Activated T-helper 1 cell treated with anti-CD3 and anti-CD28 coated beads, Interleukin-2, amount 50 U/mL, for 16 hours (primary cell): Measurements from ENCODE around the gene PIPOX.

Experiments
- DNase-seq, 2 donors: peaks; one replicate each; pipeline ENCODE4 v3.0.0-alpha.2; 2020; ENCODE audit warnings: low read depth in 1 of 2, low spot score in 1 of 2

The PIPOX gene

DNA sequence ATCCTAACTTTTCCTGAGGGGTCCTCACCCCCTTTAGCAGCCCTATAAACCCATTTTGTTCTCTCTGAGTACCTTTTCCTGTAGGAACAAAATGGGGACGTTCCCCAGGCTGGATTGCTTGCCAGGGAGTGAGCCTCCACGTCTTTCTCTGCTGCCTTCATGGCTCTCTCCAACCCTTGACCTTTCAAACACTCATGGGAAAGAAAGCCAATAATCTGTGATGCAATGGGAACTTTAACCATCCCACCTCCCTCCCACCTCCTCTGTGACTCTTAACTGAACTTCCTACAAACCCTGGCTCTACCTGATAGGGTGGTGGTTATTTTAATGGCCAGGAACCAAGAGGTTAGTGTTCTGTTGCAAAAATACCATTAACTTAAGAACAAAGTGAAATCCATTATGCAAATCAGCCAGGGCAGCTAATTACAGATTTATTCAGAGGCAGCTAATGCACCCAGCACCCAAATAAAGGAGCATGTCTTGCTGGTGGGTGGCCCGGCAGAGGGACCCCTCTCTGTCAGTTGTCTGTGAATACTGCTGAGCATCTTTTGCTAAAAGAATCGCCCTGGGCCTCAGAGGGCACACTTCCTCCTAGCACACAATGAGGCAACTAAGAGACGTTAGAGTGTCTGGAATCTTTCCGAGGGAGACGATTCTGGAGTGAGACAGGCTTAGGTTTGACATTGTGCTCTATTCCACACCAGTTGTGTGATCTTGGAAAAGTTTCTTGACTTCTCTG, 3.0 kb downstream of the PIPOX start:
- no peak for DNase-seq

DNA sequence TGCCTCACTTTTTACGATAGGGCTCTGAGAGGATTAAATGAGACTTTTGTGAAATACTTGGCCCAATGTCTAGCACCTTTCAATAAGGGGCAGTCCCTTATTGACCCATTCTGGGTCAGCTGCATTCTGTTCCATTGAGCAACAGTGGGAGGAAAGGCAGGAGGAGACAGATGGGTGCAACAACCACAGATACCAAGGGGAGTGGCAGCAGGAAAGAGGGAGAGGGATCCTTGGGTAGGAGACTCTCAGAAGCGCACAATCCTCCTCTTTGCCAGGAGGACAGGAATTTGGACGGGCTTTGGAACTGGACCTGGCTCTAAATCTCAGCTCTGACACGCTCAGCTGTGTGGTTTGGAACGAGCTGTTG, 3.5 kb downstream of the PIPOX start:
- DNase-seq: no peak

DNA sequence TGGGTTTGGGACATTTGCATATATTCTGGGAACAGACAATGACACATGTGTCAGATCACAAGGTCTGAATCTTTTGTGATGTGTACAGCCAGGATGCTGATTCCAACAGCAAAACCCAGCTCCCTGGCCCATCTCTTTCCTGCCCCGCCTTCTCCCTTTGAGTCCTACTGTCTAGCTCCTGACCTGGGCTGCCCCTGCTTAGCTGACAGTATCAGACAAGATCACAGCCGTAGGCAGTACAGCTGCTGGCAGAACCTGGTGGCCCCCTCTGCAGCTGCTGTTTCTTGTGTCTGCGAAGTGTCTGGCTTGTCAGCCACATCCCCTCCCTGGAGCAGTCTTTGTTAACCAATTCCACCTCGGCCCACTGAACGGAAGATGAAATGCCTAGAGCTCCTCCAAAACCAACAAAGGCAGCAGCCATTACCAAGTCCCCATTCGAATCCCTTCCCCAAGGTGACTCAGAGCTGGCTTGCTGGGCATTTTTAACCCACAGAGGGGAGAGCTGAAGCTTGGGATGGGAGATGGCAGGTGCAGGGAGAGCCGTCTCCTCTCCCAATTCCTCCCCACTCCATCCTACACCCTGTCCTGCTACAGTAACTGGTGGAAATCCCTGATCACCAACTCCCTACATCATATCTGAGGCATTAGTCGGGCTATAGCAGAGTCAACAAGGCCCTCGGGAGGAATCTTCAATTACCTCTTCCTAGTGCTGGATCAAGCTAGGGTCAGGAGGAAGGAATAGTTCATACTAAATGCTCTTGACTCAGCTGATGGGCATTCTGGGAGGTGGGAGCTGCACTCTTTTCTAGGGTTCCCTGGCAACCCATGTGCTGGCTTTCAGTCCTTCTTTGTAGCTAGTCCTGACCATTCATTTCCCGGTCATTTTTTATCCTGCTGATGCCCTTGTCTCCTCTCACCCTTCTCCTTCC, 5.8 kb downstream of the PIPOX start:
- DNase-seq: no peak

DNA sequence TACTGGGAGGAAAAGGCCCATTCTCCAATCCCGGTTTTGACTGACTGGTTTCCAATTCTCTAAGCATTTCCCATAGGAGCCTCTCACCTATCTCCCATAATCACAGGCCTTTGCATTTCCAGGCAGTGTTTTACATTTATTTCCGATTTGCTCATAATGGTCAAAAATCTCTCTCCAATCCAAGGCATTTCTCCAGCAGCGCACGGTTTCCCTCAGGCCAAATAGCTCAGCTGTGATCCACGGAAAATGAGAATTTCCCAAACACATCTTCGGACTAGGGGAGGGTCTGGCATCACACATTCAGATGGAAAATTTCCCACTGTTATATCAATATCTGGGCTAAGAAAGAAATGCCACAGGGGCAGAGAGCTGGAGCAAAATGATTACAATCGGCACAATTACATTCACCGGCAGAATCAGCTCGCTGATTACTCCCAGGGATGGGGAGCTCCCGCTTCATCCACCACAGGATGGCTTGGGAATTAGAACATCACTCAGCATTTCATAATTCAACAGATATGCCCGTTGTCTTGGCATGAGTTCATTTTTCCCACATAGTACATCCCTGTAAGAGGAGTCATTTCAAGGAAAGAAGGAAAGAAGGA, 6.7 kb downstream of the PIPOX start:
- DNase-seq: no peak

DNA sequence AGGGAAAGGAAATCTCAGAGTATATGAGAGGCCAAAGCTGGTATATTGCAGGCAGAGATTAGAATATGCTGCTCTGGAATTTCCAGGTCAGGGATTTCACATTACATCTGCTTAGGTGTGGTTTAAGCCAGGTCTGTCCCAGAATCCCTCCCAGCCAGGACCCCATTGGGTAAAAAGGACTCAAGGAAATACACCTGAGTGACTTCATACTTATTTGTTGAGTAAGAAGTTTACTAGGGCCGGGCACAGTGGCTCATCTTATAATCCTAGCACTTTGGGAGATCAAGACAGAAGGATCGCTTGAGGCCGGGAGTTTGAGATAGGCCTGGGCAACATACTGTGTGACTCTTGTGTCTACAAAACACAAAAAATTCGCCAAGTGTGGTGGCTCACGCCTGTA, 7.2 kb downstream of the PIPOX start:
- no peak for DNase-seq

DNA sequence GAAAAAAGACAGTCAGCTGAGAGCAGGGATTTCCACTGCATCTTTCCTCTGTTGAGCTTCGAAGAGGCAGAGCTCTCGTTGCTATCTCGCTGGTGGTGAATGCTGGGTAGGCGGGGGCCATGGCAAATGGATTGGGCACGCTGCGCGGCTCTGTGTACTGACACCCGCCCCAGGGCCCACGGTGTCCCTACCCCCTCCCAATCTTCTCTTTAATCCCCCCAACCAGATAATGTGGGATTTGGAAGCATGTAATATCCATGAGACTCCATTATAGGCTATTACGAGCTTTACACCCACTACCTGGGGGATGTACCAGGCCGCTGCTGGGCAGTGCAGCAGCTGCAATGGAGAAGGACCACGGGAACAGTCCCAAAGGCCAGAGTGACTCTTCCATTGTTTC, 8.3 kb downstream of the PIPOX start:
- DNase-seq: no peak

DNA sequence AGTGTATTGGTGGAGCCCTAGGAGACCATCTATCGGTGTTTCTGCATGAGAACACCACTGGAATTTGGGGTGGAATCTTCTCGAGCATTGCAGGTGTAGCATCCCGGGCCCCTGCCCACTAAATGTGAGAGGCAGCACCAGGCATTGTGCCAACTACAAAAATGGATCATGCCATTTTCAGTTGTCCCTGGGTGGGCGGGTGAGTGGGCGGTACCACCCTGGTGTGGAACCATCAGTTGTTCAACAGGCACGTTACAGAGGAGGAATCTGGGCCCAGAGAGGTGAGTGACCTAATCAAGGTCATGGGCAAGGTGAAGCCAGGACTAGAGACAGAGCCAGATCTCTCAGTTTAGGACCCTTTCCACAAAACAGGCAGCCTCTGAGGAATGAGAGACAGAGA, 8.8 kb downstream of the PIPOX start:
- DNase-seq: no peak

DNA sequence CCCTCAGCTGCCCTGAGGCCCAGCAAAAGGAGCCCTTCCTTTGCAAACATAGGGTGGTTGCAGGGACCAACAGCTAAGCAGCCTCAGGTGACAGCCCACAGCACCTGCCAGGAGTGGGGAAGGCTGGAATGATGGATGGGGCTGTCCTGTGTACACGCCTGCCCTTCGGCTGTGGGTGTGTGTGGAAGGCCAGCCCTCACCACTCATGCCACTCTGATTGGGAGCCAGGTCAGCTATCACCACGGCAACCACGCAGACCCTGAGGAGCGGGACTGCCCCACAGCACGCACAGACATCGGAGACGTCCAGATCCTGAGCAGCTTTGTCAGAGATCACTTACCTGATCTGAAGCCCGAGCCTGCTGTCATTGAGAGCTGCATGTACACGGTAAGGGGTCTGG, 11.9 kb downstream of the PIPOX start:
- DNase-seq: no peak

DNA sequence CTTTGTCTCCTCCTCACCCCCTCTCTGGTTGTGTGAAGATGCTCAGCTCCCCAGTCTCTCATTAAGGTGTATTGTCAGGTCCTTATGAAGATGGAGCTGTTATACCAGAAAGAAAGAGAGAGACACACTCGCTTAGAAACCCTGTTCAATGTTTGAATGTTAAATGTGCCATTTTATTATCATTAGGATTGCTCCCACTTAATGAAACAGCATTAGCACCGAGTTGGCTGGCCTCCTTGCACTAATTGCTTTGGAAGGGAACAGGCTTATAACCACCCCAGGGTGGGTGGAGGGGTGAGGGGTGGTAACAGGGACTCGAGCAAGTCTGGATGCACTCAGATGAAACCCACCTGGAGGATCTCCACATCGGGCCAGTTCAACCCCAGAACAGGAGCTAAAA, 14.4 kb downstream of the PIPOX start:
- DNase-seq: no peak

DNA sequence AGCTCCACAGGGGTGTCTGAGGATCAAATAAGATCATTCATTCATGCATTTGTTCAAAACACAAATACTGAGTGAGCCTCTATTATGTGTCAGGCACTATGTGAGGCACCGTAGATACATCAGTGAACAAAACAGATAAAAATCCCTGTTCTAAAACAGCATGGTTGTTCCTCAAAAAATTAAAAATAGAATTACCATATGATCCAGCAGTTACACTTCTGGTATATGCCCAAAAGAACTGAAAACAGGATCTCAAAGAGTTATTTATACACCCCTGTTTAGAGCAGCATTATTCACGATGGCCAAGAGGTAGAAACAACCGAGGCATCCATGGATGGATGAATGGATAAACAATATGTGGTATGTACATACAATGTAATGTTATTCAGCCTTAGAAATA, 15.4 kb downstream of the PIPOX start:
- no peak for DNase-seq

DNA sequence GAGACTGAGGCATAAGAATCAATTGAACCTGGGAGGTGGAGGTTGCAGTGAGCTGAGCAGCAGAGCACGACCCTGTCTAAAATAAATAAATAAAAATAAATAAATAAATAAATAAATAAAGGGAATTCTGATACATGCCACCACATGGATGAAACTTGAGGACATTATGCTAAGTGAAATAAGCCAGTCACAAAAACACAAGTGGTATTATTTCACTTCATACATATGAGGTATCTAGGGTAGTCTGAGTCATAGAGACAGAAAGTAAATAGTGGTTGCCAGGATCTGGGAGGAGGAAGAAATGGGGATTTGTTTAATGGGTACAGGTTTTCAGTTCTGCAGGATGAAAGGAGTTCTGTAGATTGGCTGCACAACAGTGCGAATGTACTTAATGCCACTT, 16.3 kb downstream of the PIPOX start:
- DNase-seq: no peak

DNA sequence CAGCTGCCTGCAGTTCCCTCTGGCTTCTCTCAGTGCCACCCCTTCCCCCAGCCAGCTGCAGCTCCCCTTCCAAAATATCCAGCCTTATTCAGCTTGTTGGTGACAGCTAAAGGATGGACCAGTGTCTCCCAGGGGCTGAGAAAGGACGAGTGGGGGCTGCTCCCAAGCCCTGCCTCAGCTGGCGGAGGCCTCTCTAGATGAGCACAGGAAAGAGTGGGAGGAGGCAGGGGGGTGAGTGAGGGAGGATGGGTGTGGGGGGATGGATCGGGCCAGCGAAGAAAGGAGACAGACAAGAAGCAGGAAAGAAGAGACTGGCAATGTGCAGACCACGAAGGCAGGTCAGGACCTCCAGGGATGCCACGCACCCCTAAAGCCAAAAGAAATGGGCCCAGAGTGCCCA, 17.5 kb downstream of the PIPOX start:
- no peak for DNase-seq

DNA sequence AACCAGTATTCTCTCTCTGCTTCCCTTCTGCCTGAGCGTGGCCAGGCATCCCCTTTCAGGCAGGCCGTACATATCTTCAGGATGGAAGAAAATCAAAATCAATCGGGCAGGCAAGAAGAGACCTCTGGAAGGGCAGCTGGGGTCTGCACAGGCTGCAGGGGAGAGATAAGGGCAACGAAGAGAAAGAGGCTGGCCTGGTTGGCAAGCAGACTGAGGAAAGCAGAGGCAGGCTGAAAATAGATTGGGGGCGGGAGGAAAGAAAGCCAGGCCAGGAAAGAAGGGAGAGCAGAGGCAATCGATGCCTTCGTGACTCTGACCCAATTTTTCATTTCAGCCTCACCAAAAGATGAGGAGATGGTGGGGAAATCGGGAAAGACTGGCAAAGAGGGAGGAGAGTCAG, 18.1 kb downstream of the PIPOX start:
- no peak for DNase-seq

DNA sequence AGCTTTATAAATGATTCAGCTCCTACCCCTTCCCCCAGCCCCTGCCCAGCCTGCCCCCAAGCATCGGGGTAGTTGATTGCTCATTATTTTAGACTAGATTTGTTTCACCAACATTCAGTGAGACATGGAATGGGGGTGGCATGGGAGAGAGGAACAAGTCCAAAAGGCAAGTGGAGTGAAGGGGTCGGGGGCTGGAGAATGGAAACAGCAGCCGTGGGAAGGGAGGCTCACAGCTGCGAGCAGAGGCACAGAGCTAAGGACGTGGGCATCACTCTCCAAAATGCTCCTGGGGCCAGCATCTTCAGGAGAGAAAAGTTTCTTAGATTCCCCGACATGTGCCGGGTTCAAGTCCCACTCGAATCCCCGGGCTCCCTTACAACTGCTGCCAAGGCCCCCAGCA, 19.3 kb downstream of the PIPOX start:
- no peak for DNase-seq

DNA sequence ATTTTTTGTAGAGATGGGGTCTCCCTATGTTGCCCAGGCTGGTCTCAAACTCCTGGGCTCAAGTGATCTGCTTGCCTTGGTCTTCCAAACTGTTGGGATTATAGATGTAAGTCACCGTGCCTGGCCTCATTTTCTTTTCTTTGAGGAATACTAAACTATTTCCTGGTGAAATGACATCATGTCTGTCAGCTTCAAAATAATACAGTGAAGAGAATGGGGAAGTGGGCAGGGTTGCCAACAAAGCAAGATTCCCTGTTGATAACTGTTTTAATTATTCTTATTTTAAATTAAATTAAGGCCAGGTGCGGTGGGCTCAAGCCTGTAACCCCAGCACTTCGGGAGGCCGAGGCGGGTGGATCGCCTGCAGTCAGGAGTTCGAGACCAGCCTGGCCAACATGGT, 21.1 kb downstream of the PIPOX start:
- DNase-seq: no peak

DNA sequence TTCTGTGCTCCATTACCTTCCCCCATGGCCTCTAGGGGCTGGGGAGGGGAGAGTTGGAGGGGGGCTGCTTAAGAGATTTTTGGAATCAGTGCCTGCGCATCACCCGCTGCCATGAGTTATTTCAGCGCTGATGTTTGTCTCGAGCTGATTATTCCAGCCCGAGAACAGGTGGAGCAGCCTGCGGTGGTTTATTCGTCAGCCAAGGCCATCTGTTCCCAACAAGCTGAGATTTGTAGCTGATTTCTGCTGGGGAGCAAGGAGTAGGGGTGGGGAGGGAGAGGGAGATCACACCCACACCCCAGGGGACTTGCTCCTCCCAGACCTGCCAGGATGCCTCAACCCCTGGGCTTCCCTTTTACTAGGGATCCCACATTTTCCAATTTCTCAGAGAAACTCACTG, 23.1 kb downstream of the PIPOX start:
- no peak for DNase-seq

DNA sequence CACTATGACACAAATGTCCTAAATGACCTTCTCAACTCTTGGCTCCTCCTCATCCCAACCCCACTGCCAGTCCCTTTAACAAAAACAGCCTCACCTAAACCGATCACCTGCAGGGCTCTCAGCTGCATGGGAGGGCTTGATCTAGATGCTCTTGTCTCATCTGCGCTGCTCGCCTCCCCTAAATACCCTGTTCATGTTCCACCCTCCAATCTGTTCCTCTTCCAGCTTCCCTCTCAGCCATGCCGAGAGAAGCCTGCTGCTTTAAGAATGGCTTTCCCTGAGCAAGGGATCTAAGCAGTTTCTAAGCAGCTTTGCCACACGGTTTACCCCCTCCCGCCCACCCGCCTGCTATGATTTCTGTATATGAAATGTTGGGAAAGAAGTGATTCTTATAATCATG, 23.7 kb downstream of the PIPOX start:
- no peak for DNase-seq

DNA sequence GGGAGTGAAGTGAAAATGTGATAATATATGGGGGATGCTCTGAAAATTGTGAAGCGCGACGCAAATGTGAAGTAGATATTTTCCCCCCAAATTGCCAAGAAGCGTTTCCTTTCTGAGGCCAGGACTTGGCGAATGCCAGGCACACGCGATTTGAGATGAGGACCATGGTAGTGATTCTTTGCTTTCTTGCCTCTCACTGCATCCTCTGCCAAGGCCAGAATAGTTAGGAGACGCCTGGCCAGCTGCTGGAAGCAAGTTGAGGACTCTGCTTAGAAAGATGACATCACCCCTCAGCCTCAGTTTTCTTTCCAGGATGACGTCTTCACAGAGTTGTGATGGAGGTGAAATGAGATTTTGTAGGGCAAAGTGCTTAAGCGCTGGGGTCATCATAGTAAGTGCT, 25.9 kb downstream of the PIPOX start:
- DNase-seq: no peak

DNA sequence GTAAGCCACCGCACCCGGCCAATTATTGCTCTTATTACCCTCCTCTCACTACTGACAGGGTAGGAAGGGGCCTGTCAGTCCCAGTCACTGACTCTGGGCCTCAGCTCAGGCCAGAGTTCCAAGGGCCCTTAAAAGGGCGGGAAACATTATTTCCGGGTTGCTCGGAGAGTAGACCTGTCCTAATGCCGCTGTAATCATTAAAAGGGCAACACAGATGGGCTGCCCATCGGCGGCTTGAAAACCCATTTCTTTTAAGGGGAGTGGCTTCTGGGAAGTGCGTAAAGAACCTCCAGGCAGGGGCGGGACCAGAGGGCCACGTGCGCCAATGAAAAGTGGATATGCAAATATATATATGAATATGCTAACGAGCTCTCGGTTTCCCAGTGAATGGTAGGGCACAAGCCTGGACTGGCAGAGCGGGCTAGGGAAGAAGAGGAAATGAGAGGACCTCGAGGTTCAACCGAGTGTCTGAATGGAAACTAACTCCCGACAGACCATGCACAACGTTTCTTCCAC, 26.6 kb downstream of the PIPOX start:
- DNase-seq: no peak

DNA sequence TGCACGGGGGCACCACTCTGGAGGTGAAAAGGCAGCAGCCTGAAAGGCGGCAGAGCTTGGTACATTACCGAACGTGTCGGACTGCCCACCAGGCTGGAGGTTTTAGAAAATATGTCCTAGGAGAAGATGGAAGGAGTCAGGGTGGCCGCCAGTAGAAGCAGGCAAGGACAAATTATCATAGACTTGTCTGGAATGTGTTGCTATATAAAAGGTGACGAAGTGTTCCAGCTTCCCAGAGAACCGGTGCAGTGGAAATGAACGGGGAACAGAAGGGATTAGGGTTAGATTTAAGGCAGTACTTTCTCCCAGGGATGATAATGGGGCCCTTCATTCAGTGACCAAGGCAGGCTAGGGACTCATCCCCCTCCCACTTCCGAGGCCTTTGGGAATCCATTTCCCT, 27.4 kb downstream of the PIPOX start:
- no peak for DNase-seq

DNA sequence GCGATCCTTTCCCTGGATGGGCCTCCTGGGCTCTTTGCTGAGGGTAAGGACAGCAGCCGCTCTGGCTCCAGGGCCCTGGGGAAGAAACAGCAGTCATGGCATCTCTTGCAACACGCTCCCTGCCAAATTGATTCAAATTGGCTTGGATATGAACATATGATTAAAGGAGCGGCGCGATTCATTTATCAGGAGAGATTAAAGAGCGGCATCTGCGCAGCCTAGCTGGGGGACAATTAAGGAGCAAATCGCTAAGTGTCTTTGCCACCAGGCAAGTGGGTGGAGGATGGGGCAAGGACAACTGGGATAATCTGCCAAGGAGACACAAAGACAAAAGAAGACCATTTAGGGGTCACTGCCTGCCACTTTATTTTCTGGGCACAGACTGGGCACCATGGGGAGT, 27.8 kb downstream of the PIPOX start:
- no peak for DNase-seq

DNA sequence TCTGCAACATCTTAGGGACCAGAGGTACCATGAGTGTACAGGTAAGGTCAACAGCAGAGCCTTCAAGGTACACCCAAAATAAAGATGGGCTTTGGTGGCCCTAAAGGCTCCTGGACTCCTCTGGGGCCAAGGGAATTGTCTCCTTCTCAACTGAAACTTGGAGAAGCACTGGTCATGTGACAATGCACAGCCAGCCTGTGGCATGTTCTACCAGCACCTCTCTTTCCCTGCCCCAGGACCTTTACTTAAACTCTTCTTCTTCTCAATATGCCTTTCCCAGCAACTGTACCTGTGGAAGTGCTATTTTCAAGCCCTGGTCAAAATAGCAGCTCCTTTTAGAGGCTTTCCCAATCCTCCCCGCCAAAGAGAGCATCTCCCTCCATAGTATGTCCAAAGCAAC, 28.4 kb downstream of the PIPOX start:
- no peak for DNase-seq
